T-helper 1 cell treated with Interleukin-12 subunit alpha and Interleukin-12 subunit beta and Interleukin-4 antibody, amounts not matched to agents 30 ng/mL and 1 ng/mL, for 36 hours (primary cell): Measurements from ENCODE around the gene NFASC. TPM values are rescaled to one million over a fixed set of nuclear protein-coding genes. Genes with fewer than 3 reads are reported as not detected.

Experiments used
- intact Hi-C: fragments of 100-400 bp; cut with micrococcal nuclease; formaldehyde crosslinking; loops from one replicate; pipeline ENCODE4 v1.15.1; 2024
- total RNA-seq: library from RNA; stranded (reverse); gene quantifications from 2 replicates; pipeline ENCODE4 v1.2.3, GENCODE V29; 2022

The NFASC gene
- total RNA-seq: 0.12 and 0.20 TPM in 2 replicates

DNA sequence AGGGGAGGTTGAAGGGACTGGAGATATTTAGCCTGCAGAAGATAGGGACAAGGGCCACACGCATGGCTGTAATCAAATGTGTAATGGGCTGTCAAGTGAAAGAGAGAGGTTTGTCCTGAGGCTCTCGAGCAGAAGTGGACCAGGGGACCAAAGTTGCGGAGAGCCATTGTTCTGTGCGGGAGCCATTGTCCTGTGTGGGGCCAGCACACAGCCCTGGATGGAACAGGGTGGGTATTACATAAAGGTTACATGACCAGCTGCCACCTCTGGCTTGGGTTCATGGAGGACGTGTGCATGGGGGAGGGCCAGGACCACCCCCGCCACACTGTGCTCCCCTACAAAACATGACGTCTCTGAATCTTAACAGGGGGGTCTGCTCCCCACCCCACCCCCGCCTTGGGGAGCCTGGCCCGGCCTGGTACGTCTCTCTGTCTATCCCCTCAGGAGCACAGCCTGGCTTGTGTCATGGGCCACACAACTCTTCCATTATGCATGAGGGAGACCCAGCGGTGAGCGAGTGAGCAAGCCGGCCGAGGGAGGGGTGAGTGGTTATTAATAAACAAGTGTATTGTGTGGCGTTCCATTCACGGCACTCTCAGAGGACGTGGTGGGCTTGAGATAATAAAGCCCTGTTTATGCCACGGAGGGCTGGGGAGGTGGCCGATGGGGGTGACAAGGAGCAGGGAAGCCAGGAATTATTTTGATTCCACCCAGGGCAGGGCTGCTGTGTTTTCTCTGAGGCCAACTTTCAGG is at the start of gene NFASC:
TSS of gene NFASC (plus strand) at position 703 of the 753 bp plus-strand sequence. CDS start 73,454 bp downstream, outside the sequence.
- intact Hi-C loops: no loop called here

DNA sequence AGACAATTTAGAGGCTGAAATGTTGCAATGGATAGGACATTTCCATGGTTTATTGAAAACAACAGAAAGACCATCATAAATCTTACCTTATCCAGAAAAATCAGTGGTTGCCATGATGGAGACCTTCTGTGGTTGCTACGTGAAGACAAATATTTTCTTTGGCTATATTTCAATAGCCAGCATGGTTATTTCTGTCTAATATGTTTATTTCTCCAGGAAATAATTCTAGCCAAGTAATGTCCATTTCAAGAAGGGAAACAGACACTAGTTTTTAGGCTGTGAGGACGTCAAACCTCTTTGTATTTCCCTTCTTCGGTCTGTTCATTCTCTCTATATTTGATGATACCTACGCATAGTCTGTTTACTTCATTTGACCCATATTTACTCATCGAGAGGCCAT is 49.2 kb upstream of the NFASC start:
- intact Hi-C loops: no loop called here

DNA sequence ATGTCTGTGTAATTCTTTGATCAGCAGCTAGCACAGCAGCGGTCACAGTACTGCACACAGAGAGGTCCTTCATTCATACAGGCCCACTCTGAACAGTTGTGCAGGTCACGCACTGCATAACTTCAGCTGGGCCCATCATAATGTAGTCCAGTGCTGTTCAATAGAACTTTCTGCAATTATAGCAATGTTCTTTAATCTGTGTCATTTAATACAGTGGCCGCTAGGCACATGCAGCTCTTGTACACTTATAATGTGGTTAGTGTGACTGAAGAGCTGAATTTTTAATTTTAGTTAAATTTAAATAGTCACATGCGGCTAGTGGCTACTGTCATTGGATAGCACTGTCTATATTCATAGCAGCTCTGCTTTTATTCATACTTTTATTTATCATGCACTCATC is 48.7 kb upstream of the NFASC start:
- intact Hi-C loops: no loop called here

DNA sequence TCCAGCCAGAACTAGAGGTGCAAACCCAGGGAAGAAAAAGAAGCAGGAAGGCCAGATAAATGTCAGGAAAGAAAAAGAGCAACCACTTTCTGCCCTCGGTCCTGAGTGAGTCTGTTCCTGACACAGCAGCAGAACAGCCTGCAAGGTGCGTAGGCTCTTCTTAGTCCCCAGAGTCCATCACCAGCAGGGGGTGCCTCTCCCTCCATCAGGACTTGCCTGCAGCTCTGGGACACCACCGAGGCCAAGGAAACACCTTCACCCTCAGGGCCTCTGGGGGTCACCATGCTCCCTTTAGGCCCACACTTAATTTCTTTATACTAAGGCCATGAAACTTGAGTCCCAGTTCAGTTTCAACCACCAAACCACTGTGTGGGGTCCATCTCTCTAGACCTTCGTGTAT is 43.7 kb upstream of the NFASC start:
- intact Hi-C loops: loop anchor here (5.0 kb wide), 1 partner anchor 115 kb away; no protein-coding TSS in a partner anchor

DNA sequence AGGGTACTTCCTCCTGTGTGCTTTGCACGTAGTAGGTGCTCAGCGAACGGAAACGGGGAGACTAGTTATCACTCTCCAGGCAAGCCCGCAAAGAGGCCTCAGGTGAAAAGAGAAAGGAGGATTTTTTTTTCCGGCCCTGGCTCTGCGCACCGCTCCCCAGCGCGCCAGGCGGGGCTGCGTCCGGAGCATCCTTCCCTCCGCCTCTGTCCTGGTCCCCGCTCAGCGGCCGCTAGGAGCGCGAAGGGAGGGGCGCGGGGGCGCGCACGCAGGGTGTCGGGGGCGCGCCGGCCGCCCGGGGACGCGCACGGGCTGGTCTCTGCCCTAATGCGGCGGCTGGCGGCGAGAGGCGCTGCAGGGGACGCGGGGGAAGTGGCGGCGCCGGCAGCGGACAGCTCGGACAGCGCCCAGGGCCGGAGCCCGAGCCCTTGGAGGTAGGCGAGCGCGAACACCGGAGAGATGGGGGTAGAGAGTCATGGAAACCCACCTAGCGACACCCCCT is 42.3 kb upstream of the NFASC start:
- intact Hi-C loops: loop anchor here (5.0 kb wide), 1 partner anchor 114 kb away; no protein-coding TSS in a partner anchor

DNA sequence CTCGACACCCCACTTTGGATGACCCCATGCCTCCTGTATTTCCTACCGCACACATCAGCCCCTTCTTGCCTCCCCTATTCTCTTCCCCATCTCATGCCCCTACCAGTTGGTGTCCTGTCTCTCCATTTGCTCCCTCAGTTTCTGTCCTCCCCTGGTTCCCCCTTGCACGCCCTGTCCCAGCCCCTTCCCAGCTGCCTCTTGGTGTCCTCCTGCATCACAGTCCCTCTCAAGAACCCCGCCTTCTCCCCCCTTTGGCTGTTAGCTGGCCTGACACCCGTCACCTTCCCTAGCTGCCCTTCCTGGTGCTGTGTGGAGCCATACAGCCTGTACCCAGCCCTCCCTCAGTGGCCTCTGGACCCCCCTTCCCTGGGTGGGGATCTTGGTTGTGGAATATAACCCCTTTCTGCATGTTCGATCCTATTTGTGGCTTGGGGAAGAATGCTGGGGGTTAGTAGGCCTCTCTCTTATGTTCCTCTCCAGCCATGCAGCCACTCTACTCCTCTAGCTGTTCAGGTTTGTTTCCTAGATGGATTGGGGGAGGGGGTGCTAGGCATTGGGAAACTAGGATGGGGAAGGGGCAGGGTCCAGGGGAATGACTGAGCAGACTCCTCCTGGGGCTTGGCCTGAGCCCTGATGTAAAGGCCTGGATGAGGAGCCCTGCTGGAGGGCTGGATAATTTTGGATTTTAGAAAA is 41.4 kb upstream of the NFASC start:
- intact Hi-C loops: loop anchor here (5.0 kb wide), 1 partner anchor 113 kb away; no protein-coding TSS in a partner anchor

DNA sequence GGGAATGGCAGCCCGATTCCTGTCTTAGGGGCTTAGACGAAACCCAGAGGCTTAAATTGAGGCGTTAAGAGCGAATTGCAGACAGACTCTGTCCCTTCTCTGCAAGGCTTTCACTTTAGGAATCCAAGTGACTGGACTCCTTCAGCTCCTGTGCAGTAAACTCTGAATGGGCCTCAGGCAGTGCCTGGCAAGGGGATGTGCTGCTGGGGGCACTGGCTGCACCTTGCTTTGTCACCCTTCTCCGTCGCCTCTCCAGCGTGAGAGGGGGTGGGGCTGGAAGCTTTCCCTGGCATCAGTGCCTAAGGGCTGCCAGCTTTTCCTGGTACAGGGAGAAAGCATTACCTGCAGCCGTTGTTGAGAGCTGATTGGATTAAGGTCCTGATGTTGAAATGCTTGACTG is 39.9 kb upstream of the NFASC start:
- intact Hi-C loops: no loop called here

DNA sequence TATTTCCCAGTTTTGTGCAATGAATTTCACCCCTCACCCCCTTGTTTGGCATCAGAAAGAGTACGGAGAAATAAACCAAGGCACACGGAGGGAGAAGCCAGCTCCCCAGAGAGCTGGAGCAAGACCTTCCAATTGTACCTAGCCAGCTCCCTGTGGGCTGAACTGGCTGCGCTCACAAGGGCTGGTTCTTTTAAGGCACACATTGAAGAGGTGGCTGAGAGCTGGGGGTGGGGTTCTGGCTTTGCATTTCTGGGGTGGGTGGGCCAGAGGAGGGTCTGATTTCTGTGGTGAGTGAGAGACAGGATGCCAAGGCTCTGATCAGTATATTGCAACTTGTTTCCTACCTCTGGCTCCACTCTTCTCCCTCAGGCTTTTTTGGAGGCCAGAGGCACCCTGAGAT is 39.5 kb upstream of the NFASC start:
- intact Hi-C loops: no loop called here

DNA sequence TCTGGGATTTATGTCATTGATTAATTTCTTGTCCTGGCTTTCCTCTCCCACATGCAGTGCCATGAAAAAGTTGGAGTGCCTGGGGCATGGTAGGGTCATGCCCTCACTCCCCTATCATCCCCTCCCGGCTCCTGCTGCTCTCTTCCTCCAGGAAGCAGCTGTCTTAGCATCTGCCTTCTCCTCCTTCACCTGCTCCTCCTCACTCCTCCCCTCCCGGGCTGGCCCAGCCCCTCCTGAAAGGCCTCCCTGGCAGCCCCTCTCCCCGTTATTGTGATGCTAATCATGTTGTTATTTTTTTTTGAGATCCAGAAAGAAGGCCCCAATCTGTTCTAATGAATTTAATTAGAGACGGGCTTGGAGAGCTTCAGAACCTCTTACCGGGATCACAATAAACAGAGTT is 36.3 kb upstream of the NFASC start:
- intact Hi-C loops: no loop called here

DNA sequence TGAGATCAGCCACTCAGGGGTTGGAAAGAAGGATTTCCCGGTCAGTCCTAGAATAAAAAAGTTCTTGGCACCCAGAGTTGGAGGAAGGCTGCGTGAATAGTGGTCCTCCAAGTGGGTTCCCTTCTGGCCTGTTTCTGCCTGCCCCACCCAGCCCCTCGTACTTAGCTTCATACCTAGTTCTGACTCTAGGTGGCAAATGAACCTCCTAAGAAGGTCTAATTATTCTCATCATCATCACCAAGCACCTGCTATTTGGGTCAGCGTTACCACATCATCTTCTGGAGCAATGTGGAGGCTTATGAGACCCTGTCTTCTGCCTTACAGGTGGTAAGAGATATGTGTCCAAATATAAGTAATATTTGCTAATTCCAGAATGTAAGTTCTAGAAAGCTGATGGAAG is 35.9 kb upstream of the NFASC start:
- intact Hi-C loops: no loop called here

DNA sequence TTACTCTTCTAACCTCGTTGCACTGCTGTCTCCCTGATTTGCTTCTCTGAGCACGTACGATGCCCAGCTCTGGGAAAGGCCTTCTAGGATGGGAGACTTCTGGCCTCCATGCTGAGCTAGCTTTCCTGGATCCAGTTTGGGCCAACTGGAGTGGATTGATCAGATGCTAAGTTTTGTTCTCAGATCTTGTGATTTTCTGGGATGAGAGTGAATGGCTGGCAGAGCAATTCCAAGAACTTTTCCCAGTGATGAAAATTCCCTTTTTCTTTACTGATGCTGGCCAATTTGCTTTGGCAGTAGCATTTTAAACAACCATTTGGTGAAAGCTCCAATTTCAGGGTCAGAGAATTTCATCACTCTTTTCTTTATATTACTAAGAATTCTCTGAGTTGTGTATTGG is 34.9 kb upstream of the NFASC start:
- intact Hi-C loops: no loop called here

DNA sequence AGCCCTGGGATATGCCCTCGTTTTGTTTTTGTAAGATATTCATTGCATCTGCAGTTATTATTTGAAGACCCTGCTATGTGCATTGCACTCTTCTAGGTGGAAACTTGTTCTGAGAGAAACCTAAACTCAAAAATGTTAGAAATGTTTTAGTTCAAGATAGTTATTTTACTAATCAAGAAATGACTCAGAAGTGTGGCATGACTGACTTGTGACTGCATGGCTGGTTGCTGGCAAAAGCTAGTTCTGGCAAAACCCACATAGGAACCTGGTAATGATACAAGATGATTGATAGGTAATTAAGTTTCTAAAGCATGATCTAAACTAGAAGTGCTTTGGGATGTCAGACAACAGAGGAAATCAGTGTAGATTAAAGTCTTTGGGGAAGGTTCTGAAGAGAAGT is 33.8 kb upstream of the NFASC start:
- intact Hi-C loops: no loop called here

DNA sequence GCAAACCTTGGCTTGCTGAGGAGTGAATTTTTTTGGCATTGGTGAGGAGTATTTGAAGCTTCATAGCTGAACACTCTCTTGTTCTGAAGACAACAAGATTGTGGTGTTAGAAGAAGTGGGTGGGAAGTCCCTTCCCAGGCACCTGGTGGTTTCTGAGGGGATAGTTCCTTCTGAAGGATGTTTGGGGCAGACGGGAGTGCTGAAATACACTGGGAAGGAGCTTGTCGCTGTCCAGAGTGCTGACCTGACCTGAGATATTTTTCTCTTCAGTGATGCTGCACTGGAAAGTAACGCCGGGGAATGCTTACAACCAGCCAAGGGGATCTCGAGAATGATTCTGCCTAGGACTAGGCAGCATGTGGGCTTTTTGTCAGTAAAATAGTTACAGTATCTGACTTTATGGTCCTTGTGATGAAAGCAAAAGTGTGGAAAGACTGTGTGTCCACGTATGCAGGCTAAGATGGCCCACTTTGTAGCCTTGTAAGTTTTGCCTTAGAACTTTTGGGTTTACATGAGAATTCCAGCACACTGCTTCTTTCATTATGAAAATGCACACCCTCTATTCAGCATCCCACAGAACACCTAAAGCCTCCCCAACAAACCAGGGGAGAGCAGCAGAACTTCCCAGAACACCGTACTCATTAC is 33.1 kb upstream of the NFASC start:
- intact Hi-C loops: no loop called here

DNA sequence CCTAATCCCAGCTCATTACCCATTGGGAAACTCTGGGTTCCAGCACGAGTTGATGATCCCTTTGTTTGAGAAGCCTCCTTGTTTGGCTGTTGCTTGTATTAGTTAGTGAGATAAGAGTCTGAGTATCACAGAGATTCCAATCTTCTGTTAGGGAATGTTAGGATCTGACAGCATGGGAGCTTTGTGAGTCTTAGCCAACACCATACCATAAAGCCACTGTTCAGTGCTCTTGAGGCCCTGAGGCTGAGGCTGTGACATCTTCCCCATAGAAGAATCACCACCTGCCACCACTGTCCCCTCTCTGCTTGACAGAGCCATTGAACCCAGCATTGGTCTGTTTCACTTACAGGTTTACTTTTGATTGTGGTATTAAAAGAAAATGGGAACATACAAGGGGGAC is 29.3 kb upstream of the NFASC start:
- intact Hi-C loops: no loop called here

DNA sequence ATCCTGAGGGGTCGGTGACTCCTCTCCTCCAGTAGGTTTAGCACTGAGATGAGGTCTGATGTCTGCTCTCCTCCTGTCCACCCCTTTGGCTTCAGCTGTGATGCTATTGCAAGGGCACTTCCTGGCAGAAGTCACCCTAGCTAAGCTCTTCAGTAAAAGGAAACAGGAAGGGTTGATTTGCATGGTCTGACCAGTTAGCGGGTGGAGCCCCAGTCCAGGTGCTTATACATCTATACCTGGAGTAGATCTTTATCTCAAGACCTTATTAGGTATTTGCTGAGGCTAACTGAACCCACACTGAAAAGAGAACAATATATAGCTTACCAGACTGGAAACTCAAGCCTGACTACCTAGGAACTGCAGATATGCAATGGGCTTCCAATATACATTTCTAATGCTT is 28.9 kb upstream of the NFASC start:
- intact Hi-C loops: no loop called here

DNA sequence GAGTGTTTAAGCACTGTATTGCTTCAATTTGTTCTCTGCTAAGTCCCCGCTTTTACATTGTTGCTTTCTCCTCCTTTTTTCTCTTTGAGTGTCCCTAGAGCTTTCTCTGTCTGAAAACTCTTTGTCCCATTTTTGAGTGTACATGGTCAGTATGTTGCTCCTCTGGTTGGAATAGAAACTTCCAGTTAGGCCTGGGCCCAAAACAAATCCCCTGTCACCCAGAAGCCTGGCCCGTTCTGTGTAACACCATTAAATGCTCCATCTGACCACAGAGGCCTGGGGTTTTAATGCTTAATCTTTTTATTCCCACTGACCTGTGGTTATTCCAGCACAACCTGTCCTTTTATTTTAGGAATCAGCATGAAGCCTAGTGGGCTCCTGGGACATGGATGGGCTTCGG is 28.3 kb upstream of the NFASC start:
- intact Hi-C loops: no loop called here

DNA sequence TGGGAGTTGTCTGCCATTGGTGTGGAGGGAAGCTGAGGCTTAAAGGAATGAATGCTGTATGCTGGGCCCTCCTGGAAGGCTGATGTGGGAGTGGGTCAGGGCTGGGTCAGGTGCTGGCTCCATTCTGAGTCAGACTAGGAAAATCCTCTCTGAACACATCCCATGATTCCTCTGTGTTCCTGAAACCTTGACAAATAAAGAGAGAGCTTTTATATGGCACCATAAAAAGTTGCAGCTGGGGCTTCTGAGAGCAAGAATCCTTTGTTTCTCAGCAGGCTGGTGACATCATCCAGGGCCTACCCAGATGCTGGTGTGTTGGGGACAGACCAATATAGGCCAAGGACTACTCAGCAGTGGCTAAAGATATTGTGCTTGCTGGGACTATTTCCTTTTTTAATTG is 27.8 kb upstream of the NFASC start:
- intact Hi-C loops: no loop called here

DNA sequence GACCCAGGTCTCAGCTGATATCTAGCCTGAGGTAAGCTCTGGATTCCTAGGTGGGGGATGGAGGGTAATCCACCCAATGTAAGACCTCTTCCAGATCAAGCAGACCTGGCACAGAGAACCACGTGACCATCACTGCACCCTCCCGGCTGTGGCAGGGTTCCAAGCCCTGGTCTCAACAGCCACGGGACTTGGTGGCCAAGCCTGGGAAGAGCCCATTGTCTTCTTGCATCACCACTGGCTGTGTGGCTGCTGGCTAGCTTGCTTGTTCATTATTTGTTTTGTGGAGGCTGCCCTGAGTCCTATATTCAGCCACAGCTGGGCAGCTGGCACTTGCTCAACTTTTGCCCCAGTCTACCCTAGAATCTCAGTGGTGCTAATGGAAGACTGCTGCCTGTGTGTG is 24.1 kb upstream of the NFASC start:
- intact Hi-C loops: no loop called here

DNA sequence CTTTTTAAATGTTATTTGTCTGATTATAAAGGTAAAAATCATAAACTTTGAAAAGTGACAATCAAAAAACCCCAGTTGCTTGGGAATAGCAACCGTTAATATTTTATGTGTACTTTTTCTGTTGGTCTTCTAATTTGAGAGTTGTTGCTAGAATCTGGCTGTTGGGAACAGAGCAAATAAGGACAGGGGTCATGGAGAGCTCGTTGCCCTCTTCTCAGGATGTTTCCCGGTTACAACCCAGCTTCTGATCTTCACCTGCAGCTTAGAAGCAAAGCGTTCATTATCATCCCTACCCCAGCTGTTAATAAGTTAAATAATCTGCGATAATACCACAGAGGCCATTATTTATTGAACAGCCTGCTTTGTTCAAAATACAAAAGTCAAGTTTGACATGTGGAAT is 22.1 kb upstream of the NFASC start:
- intact Hi-C loops: no loop called here

DNA sequence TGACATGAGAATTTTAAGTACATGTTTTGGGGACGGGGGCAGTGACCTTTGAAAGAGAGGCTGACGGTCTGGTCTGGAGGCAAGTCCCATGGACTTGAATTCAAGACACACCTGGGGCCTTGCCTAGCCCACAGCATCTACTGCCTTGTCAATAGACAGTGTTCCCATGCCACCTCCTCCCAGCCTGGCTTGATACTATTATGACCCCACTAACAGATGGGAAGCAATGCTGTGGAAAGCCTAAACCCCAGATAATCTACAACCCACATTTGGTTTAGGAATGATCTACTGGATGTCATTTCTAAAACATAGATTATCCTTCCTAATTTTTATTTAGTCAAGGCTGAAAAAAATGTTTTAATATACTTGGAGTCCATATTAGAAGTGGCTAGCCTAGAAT is 17.8 kb upstream of the NFASC start:
- intact Hi-C loops: no loop called here

DNA sequence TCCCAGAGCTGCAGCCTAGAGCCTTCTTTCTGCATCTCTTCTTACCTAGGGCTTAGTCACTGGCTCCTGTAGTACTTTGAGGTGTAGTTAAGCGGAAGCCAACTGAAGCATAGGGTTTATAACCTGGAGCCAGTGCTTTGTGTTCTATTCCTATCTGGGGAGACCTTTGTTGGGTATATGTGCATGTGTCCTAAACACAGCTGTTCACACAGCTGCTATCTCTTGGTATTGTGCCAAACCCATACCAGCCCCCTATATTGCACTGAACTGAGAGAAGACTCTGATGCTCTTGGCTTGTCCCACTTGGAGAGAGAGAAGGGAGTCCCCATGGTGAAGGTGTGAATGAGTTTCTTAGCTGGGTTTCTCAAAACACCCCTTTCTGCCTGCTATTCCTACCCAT is 17.2 kb upstream of the NFASC start:
- intact Hi-C loops: no loop called here

DNA sequence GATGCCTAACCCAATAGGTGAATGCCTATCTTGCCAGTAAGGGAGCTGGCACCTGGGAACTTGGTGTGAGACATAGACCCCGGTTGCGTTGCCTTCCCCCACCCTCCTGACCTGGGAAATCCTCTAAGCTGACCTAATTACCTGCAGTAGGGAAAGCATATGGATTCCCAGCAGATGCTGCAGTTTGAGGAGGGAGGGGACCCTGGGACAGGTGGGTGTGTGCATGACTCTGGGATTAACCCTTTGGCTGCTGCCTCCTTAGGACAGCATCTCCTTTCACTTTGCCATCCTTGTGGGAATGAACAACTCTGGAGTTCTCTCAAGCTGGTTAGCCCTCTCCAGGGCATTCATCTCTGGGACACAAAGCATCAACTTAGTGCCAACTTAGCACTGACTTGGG is 16.4 kb upstream of the NFASC start:
- intact Hi-C loops: no loop called here
